Measurements from ENCODE around the gene TENM4. TPM values are rescaled to one million over a fixed set of nuclear protein-coding genes. Genes with fewer than 3 reads are reported as not detected.
"Not testable (repeated sequence)": the region's sequence is repeated elsewhere in the genome, so short reads cannot be mapped to it uniquely, and the experiment has no call there.

Gene TENM4
- polyA plus RNA-seq, 1 donor, result 9.0 TPM

DNA sequence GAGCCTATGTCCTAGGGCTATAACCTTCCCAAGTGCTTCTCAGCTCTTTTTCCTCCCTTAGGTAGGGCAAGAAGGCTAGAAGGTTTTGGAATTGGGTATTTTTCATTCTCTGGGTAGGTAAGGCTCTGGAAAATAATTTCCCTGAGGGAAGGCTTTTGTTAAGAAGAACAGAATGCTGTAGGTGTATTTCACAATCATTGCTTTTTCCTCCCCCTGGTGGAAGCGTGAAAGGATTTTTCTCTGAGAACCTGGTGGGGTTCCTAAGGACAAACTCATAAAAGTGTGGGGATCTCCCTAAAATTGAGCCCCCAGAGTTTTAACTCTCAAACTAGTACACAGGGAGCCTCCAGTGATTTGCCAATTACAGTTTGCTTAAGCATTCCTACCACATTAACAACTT, 825.1 kb downstream of the TENM4 start:
- DNase-seq, result no peak

DNA sequence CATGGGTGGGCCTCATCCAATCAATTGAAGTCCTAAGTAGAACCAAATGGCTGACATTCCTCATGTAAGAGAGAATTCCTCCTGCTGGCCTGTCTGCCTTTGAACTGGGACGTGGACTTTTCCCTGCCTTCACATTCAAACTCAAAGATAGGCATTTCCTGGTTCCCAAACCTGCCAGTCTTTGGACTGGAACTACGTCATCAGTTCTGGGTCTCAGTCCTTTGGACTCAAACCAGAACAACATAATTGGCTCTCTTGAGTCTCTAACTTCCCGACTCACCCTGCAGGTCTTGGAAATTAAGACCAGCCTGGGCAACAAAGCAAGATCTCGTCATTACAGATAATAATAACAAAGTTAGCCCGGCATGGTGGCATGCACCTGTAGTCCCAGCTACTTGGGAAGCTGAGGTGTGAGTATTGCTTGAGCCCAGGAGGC, 827.4 kb downstream of the TENM4 start:
- no peak for DNase-seq

DNA sequence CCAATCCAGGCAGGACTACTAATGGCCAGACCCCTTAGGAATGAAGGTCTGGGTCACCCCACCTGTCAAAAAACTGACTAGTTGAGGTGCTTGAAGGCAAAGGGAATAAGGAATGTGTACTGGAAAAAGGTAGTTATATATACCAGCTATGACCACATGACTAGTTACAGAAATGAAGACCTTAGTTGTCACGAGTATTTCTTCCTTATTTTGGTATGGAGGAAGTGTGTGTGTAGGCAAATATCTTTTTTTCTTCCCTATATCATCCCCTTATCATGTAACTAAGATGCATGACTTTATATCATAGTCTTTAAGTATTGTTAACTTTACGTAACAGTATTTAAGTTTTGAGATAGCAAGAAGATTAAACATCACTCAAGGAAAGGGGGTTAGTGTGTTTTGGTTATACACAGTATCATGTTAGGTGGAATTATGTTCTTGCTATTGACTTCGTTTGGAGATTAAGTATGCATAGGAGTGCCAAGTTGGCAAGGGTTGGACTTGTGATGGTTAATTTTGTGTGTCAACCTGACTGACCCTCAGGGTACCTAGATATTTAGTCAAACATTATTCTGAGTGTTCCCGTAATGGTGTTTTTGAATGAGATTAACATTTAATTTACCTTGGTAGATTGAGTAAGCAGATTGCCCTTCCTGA, 828.0 kb downstream of the TENM4 start:
- DNase-seq, result no peak

DNA sequence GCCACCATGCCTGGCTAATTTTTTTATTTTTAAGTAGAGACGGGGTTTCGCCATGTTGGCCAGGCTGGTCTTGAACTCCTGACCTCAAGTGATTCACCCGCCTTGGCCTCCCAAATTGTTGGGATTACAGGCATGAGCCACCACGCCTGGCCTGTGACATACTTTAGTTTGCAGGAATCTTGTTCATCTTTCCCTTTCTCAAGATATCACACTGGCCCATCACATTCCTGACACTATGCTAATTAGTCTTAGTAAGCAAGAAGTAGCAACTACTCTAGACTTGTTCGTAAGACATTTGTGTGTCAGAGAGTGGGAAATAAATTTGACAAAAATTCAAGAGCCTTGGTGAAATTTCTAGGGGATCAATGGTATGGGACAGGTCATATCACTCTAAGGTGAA, 831.5 kb downstream of the TENM4 start:
- not testable (repeated sequence) for DNase-seq

DNA sequence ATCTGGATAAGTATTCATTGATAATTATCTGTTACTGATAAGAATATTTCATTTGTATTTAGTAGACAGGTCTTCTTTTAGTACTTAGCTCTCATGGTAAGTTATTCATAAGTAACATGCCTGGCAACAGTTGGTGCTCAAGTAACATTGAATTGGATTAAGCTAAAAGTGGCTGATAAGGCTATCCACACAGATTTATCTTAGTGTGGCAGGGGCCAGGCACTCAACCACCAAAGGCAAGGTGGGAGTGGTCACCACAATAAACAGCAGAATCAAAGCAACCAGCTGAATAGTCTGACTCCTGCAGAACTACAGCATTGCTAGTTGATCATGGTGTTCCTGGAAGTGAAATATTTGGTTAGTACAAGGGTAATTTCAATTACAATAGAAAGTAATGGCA, 833.1 kb downstream of the TENM4 start:
- DNase-seq, result no peak

- DNase-seq, result no peak
Observed at GRCh38 chr11:78606667-78607066, 834.2 kb downstream of the TENM4 start.

DNA sequence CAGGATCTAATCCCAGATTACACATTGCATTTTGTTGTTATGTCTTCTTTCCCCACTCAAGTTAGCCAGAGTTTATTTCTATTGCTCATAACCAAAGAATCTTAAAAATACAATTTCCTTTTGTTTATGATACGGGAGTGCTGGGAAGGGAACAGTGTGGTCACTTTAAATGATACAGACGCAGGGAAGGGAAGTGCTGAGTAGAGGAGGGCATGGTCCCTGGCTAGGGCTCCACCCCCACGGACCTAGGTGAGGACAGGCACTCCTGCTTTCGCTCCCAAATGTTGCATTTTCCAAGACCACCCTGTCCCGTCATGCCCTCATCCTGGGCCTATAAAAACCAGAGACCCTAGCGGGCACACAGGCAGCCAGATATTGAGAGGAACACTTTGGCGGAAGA, 835.5 kb downstream of the TENM4 start:
- no peak for DNase-seq

GRCh38 chr11:78603792-78604191, 837.0 kb downstream of the TENM4 start:
- DNase-seq, result no peak
